Measurements from ENCODE around the gene RBM44.

DNA sequence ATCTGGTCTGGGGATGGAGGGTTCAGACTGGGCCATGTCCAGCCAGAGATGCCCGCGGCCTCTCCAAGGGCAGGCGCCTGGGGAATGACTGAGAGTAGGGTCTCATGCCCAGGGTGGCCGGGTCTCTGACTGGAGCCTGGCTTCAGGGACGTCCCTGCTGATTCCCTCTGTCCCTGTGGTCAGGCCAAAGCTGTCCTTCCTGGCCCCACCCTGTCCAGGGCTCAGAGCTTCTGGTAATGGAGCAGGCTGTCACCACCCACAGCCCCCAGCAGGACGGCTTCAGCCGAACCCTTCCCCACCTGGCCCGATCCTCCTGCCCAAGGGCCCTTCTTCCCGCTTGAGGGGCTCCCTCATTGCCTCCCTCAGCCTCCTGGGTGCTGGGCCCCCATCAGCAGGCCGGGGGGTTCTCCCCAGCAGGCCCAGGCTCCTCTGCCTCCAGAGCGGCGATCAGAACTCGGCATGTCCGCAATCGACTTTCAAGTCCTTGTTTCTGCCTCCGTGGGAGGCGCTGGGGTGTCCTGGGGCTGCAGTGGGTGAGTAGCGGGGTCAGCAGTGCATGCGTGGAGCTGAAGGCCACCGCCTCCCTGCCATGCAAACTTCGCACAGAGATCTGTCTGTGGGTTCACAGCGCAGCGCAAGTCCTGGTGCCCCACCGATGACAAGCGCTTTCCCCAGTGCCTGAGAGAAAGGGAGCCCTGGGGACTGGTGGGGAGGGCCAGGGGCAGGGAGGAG lies 79.2 kb downstream of the RBM44 start:
- TF ChIP-seq, protein P1, sequence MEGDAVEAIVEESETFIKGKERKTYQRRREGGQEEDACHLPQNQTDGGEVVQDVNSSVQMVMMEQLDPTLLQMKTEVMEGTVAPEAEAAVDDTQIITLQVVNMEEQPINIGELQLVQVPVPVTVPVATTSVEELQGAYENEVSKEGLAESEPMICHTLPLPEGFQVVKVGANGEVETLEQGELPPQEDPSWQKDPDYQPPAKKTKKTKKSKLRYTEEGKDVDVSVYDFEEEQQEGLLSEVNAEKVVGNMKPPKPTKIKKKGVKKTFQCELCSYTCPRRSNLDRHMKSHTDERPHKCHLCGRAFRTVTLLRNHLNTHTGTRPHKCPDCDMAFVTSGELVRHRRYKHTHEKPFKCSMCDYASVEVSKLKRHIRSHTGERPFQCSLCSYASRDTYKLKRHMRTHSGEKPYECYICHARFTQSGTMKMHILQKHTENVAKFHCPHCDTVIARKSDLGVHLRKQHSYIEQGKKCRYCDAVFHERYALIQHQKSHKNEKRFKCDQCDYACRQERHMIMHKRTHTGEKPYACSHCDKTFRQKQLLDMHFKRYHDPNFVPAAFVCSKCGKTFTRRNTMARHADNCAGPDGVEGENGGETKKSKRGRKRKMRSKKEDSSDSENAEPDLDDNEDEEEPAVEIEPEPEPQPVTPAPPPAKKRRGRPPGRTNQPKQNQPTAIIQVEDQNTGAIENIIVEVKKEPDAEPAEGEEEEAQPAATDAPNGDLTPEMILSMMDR (conservative IDR thresholded peaks at IDR 0.05; ENCODE audit: low read depth, low read length): no peak
- TF ChIP-seq EZH2 (IDR thresholded peaks at IDR 0.05; ENCODE audit: low read length, unreplicated experiment): no peak
